HG02678 (cell line): Measurements from ENCODE around the gene AURKAIP1.
"Not testable (repeated sequence)": the region's sequence is repeated elsewhere in the genome, so short reads cannot be mapped to it uniquely, and the experiment has no call there.

Experiments
- ATAC-seq: cut with Tn5 transposase; IDR thresholded peaks from one replicate; pipeline ENCODE4 v1.9.1; 2021; ENCODE audit warnings: mild to moderate bottlenecking, moderate library complexity; ENCODE audit not compliant: unreplicated experiment

AURKAIP1 gene

GRCh38 chr1:1387098-1388077 lies 12.4 kb upstream of the AURKAIP1 start:
- ATAC-seq = no peak

GRCh38 chr1:1385931-1386330 lies 10.9 kb upstream of the AURKAIP1 start:
- ATAC-seq = no peak

GRCh38 chr1:1385339-1385738 lies 10.3 kb upstream of the AURKAIP1 start:
- not testable (repeated sequence) for ATAC-seq

GRCh38 chr1:1381294-1381693 lies 6.3 kb upstream of the AURKAIP1 start:
- ATAC-seq = no peak

- no peak for ATAC-seq
Observed at GRCh38 chr1:1380860-1381259, 5.9 kb upstream of the AURKAIP1 start.

GRCh38 chr1:1377540-1378205 lies 2.7 kb upstream of the AURKAIP1 start:
- ATAC-seq = no peak

GRCh38 chr1:1376551-1377226 lies 1.7 kb upstream of the AURKAIP1 start:
- no peak for ATAC-seq

- peak; percentile 1 for ATAC-seq
Observed at GRCh38 chr1:1374589-1374928, 448 bp downstream of the AURKAIP1 start.

- no peak for ATAC-seq
Observed at GRCh38 chr1:1373815-1374588, 1.0 kb downstream of the AURKAIP1 start.

GRCh38 chr1:1373051-1373814 lies 1.8 kb downstream of the AURKAIP1 start:
- ATAC-seq = no peak

GRCh38 chr1:1371746-1372711 lies 3.0 kb downstream of the AURKAIP1 start:
- ATAC-seq = no peak

- ATAC-seq = no peak
Observed at GRCh38 chr1:1371364-1371745, 3.7 kb downstream of the AURKAIP1 start.

DNA sequence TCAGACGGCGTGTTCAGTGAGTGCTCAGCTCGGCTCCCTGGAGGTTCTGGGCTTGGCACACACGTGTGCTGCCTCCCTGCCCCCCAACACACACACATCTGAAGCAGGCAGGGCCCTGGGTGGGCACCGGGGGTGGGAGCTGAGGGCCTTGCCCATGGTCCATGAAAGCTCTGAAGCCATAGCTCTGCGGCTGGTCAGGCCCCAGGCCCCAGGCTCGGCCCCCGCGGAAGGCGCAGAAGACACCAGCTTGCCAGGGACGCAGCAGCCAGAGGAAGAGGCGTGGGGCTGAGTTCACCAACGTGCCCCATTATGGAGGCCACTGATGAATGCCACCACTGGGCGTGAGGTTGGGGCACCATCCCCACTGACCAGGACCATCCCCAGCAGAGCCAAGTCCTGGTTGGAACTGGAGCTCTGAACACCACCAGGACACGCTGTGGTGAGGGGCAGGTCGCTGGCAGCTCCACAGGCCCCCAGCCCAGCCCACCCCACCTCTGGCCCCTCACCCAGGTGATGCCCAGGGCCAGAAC lies 4.2 kb downstream of the AURKAIP1 start:
- ATAC-seq = no peak

DNA sequence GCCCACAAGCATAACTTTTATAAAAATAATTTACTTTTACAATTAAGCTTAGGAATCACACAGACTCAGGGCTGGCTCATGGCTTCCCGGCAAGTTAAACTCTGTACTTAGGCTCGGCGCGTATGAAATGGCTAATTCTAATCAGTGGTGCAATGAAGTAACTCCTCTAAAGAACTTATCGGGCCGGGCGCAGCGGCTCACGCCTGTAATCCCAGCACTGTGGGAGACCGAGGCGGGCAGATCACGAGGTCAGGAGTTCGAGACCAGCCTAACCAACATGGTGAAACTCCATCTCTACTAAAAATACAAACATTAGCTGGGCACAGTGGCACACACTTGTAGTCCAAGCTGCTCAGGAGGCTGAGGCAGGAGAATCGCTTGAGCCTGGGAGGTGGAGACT lies 4.9 kb downstream of the AURKAIP1 start:
- ATAC-seq = not testable (repeated sequence)

- ATAC-seq = no peak
Observed at GRCh38 chr1:1367315-1367714, 7.7 kb downstream of the AURKAIP1 start.

DNA sequence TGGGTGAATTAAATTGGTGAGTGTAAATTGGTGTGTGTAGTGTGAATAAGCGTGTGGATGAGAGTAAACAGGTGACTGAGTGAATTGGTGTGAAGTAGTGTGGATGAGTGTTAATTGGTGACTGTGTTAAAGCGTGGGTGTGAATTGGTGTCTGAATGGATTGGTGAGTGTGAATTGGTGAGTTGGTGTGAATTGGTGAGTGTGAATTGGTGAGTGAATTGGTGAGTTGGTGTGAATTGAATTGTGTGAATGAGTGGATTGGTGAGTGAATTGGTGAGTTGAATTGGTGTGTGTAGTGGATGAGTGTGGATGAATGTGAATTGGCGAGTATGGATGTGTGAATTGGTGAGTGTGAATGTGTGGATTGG lies 8.3 kb downstream of the AURKAIP1 start:
- no peak for ATAC-seq

DNA sequence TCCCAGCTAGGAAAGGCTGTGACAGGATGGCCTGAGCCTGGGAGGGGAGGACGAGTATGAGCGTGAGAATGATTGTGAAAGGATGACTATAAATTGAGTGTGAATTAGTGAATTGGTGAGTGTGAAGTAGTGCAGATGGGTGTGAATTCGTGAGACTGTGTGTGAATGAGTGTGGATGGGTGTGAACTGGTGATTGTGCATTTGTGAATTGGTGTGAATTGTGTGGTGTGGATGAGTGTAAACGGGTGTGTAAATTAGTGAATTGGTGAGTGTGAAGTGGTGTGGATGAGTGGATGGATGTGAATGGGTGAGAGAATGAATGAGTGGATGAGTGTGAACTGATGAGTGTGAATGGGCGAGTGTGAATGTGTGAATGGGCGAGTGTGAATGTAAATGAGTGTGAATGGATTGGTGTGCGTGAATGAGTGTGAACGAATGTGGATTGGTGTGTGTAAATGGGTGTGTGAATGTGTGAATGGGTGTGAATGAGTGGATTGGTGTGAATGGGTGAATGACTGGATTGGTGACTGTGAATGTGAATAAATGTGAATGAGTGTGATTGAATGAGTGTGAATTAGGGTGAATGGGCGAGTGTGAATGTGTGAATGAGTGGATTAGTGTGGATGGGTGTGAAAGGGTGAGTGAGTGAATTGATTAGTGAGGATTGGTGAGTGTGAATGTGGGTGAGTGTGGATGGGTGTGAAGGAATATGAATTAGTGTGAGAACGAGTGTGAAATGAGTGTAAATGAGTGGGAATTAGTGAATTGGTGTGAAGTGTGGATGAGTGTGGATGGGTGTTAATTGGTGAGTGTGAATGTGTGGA lies 8.9 kb downstream of the AURKAIP1 start:
- ATAC-seq = no peak

DNA sequence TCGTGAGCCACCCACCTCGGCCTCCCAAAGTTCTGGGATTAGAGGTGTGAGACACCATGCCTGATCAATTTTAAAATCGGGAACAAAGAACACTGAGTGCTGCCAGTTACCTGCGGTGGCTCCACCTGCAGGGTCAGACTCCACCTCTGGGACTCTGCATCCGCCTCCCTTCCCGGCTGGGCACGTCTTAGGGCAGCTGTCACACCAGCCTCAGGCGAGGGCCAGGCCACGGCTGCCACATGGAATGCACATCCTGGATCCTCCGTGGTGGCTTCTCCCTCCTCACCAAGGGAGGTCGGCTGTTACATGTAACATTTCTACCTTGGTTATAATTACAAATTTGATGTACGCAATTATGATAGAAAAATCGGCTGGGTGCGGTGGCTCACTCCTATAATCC lies 10.7 kb downstream of the AURKAIP1 start:
- no peak for ATAC-seq
